NCI-H1417 (cell line): ENCODE data around the gene LRRC8E.
A peak's percentile ranks its signal among the peaks of the same experiment; 100 is the strongest.
"Not testable (repeated sequence)": the region's sequence is repeated elsewhere in the genome, so short reads cannot be mapped to it uniquely, and the experiment has no call there.

Experiments
- DNase-seq, 3 experiments: peaks; one replicate each; lab custom pipeline; 2025; lab: John Stamatoyannopoulos, UW

Gene LRRC8E

GRCh38 chr19:7908742-7909461 lies 20.6 kb downstream of the LRRC8E start:
- no peak for DNase-seq

GRCh38 chr19:7909471-7910067 lies 21.3 kb downstream of the LRRC8E start:
- DNase-seq = no peak

GRCh38 chr19:7910321-7911161 lies 22.2 kb downstream of the LRRC8E start:
- no peak for DNase-seq

GRCh38 chr19:7911508-7912143 lies 23.3 kb downstream of the LRRC8E start:
- no peak for DNase-seq

- peak in 1 of 3 experiments; percentile 9 for DNase-seq
Measured at GRCh38 chr19:7912144-7912696, 23.9 kb downstream of the LRRC8E start.

- DNase-seq = no peak
Measured at GRCh38 chr19:7912697-7913564, 24.6 kb downstream of the LRRC8E start.

GRCh38 chr19:7913652-7914051 lies 25.3 kb downstream of the LRRC8E start:
- DNase-seq = no peak

- DNase-seq = no peak
Measured at GRCh38 chr19:7914099-7914498, 25.8 kb downstream of the LRRC8E start.

- no peak for DNase-seq
Measured at GRCh38 chr19:7914598-7915045, 26.3 kb downstream of the LRRC8E start, which contains the start of gene TGFBR3L. TSS of gene TGFBR3L (plus strand) at chr19:7914830.

- no peak for DNase-seq
Measured at GRCh38 chr19:7915250-7916102, 27.2 kb downstream of the LRRC8E start.

GRCh38 chr19:7916103-7916954 lies 28.0 kb downstream of the LRRC8E start:
- DNase-seq = peak in 2 of 3 experiments; percentile 48 to 55

- DNase-seq = peak in 2 of 3 experiments; percentile 41 to 50
Measured at GRCh38 chr19:7916955-7917266, 28.6 kb downstream of the LRRC8E start.

- DNase-seq = peak in 2 of 3 experiments; percentile 69 to 77
Measured at GRCh38 chr19:7917267-7918061, 29.2 kb downstream of the LRRC8E start.

GRCh38 chr19:7918062-7918614 lies 29.8 kb downstream of the LRRC8E start:
- not testable (repeated sequence) for DNase-seq

GRCh38 chr19:7918615-7919421 lies 30.5 kb downstream of the LRRC8E start:
- peak in 1 of 3 experiments; percentile 6 for DNase-seq

- peak; percentile 85 to 99 (median 98) for DNase-seq
Measured at GRCh38 chr19:7919610-7920518, 31.6 kb downstream of the LRRC8E start, which contains the start of gene SNAPC2. TSS of gene SNAPC2 (plus strand) at chr19:7920338. CDS start at chr19:7920367, 29 bp downstream.
